Measurements from ENCODE around the gene ECHDC1.
"Not testable (repeated sequence)": the region's sequence is repeated elsewhere in the genome, so short reads cannot be mapped to it uniquely, and the experiment has no call there.

ECHDC1 gene

GRCh38 chr6:127349980-127350379 lies 6.6 kb upstream of the ECHDC1 start:
- peaks cover 5% of the 10 kb centered on the region for H3K4me1 Mint-ChIP-seq (ENCODE audit: low read depth)
- peaks cover 2% of the 10 kb centered on the region for H3K36me3 Mint-ChIP-seq (ENCODE audit: low read depth)
- no peak overlapping the region for H3K27ac Mint-ChIP-seq
- H3K27me3 Mint-ChIP-seq (ENCODE audit: low read depth): no peaks in the 10 kb centered on the region
- peaks cover 18% of the 10 kb centered on the region for H3K9me3 Mint-ChIP-seq
- no peak overlapping the region for H3K4me3 Mint-ChIP-seq

- Mint-ChIP-seq H3K27me3 (ENCODE audit: low read depth) (no peaks in the 10 kb centered on the region), H3K36me3 (ENCODE audit: low read depth) (peaks cover 2% of the 10 kb centered on the region), H3K4me1 (ENCODE audit: low read depth) (peaks cover 5% of the 10 kb centered on the region), H3K9me3 (peaks cover 13% of the 10 kb centered on the region), H3K4me3 (no peak overlapping the region), H3K27ac (no peak overlapping the region)
Measured at GRCh38 chr6:127348028-127348661, 4.7 kb upstream of the ECHDC1 start.

- Mint-ChIP-seq H3K27ac (no peak overlapping the region), H3K9me3 (peaks cover 13% of the 10 kb centered on the region), H3K27me3 (ENCODE audit: low read depth) (no peaks in the 10 kb centered on the region), H3K36me3 (ENCODE audit: low read depth) (peaks cover 2% of the 10 kb centered on the region), H3K4me1 (ENCODE audit: low read depth) (peaks cover 5% of the 10 kb centered on the region), H3K4me3 (no peak overlapping the region)
Measured at GRCh38 chr6:127347178-127347577, 3.8 kb upstream of the ECHDC1 start.

GRCh38 chr6:127345521-127345920 lies 2.1 kb upstream of the ECHDC1 start:
- peaks cover 13% of the 10 kb centered on the region for H3K9me3 Mint-ChIP-seq
- H3K4me3 Mint-ChIP-seq: no peak overlapping the region
- H3K4me1 Mint-ChIP-seq (ENCODE audit: low read depth): peaks cover 11% of the 10 kb centered on the region
- H3K27me3 Mint-ChIP-seq (ENCODE audit: low read depth): no peaks in the 10 kb centered on the region
- H3K36me3 Mint-ChIP-seq (ENCODE audit: low read depth): peaks cover 5% of the 10 kb centered on the region
- H3K27ac Mint-ChIP-seq: no peak overlapping the region

GRCh38 chr6:127343809-127344659 lies 625 bp upstream of the ECHDC1 start:
- H3K27ac Mint-ChIP-seq: no peak overlapping the region
- H3K9me3 Mint-ChIP-seq: no peaks in the 10 kb centered on the region
- H3K27me3 Mint-ChIP-seq (ENCODE audit: low read depth): no peaks in the 10 kb centered on the region
- peaks cover 4% of the 10 kb centered on the region for H3K36me3 Mint-ChIP-seq (ENCODE audit: low read depth)
- H3K4me3 Mint-ChIP-seq: no peak overlapping the region
- peaks cover 18% of the 10 kb centered on the region for H3K4me1 Mint-ChIP-seq (ENCODE audit: low read depth)

GRCh38 chr6:127342296-127342945 lies 988 bp downstream of the ECHDC1 start:
- Mint-ChIP-seq H3K36me3 (ENCODE audit: low read depth) (peaks cover 4% of the 10 kb centered on the region), H3K27ac (no peak overlapping the region), H3K4me1 (ENCODE audit: low read depth) (peaks cover 20% of the 10 kb centered on the region), H3K27me3 (ENCODE audit: low read depth) (no peaks in the 10 kb centered on the region), H3K4me3 (no peak overlapping the region), H3K9me3 (no peaks in the 10 kb centered on the region)

- Mint-ChIP-seq H3K27ac (no peak overlapping the region), H3K4me1 (ENCODE audit: low read depth) (peaks cover 21% of the 10 kb centered on the region), H3K27me3 (ENCODE audit: low read depth) (no peaks in the 10 kb centered on the region), H3K9me3 (no peaks in the 10 kb centered on the region), H3K36me3 (ENCODE audit: low read depth) (peaks cover 4% of the 10 kb centered on the region), H3K4me3 (no peak overlapping the region)
Measured at GRCh38 chr6:127341471-127342202, 1.8 kb downstream of the ECHDC1 start.

- H3K4me1 Mint-ChIP-seq (ENCODE audit: low read depth): peaks cover 21% of the 10 kb centered on the region
- peaks cover 6% of the 10 kb centered on the region for H3K36me3 Mint-ChIP-seq (ENCODE audit: low read depth)
- no peaks in the 10 kb centered on the region for H3K27me3 Mint-ChIP-seq (ENCODE audit: low read depth)
- H3K4me3 Mint-ChIP-seq: no peak overlapping the region
- no peak overlapping the region for H3K27ac Mint-ChIP-seq
- no peaks in the 10 kb centered on the region for H3K9me3 Mint-ChIP-seq
Measured at GRCh38 chr6:127340171-127340570, 3.2 kb downstream of the ECHDC1 start.

GRCh38 chr6:127338936-127339335 lies 4.5 kb downstream of the ECHDC1 start:
- H3K9me3 Mint-ChIP-seq: no peaks in the 10 kb centered on the region
- no peak overlapping the region for H3K27ac Mint-ChIP-seq
- H3K4me1 Mint-ChIP-seq (ENCODE audit: low read depth): peaks cover 25% of the 10 kb centered on the region
- H3K4me3 Mint-ChIP-seq: no peak overlapping the region
- peaks cover 11% of the 10 kb centered on the region for H3K36me3 Mint-ChIP-seq (ENCODE audit: low read depth)
- no peaks in the 10 kb centered on the region for H3K27me3 Mint-ChIP-seq (ENCODE audit: low read depth)

- H3K4me1 Mint-ChIP-seq (ENCODE audit: low read depth): peaks cover 11% of the 10 kb centered on the region
- peaks cover 13% of the 10 kb centered on the region for H3K36me3 Mint-ChIP-seq (ENCODE audit: low read depth)
- H3K27me3 Mint-ChIP-seq (ENCODE audit: low read depth): no peaks in the 10 kb centered on the region
- no peaks in the 10 kb centered on the region for H3K9me3 Mint-ChIP-seq
- no peak overlapping the region for H3K4me3 Mint-ChIP-seq
- no peak overlapping the region for H3K27ac Mint-ChIP-seq
Measured at GRCh38 chr6:127332383-127332961, 10.9 kb downstream of the ECHDC1 start.

GRCh38 chr6:127331256-127331655 lies 12.2 kb downstream of the ECHDC1 start:
- not testable (repeated sequence) for H3K9me3 Mint-ChIP-seq; H3K4me1 Mint-ChIP-seq (ENCODE audit: low read depth)

GRCh38 chr6:127328043-127328609 lies 15.3 kb downstream of the ECHDC1 start:
- Mint-ChIP-seq H3K4me1 (ENCODE audit: low read depth) (peaks cover 2% of the 10 kb centered on the region), H3K27ac (no peak overlapping the region), H3K4me3 (no peak overlapping the region), H3K9me3 (no peaks in the 10 kb centered on the region), H3K27me3 (ENCODE audit: low read depth) (no peaks in the 10 kb centered on the region), H3K36me3 (ENCODE audit: low read depth) (peaks cover 26% of the 10 kb centered on the region)

More at GRCh38 chr6:127331256-127331655, 12.2 kb downstream of the ECHDC1 start:
- H3K27me3 Mint-ChIP-seq (ENCODE audit: low read depth); H3K4me3 Mint-ChIP-seq; H3K27ac Mint-ChIP-seq: not testable (repeated sequence)
- H3K36me3 Mint-ChIP-seq (ENCODE audit: low read depth): peaks cover 18% of the 10 kb centered on the region

- Mint-ChIP-seq H3K36me3 (ENCODE audit: low read depth) (peaks cover 25% of the 10 kb centered on the region), H3K4me1 (ENCODE audit: low read depth) (peaks cover 1% of the 10 kb centered on the region), H3K9me3 (no peaks in the 10 kb centered on the region), H3K27me3 (ENCODE audit: low read depth) (no peaks in the 10 kb centered on the region), H3K27ac (no peak overlapping the region), H3K4me3 (no peak overlapping the region)
Measured at GRCh38 chr6:127319686-127320085, 23.7 kb downstream of the ECHDC1 start.
